GM19193 (cell line): ENCODE measurements around the gene METAP1D.

ENCODE experiments used
- POLR2A ChIP-seq: IDR thresholded peaks from 4 replicates; pipeline ENCODE4 v1.6.1; 2011; ENCODE audit not compliant: insufficient read depth, insufficient read length; ENCODE audit errors: extremely low read depth

Gene METAP1D

GRCh38 chr2:172038121-172038520 is 38.4 kb downstream of the METAP1D start:
- TF ChIP-seq POLR2A = no peak

GRCh38 chr2:172038604-172039003 is 38.9 kb downstream of the METAP1D start:
- no peak for TF ChIP-seq POLR2A

- TF ChIP-seq POLR2A = no peak
These were observed 39.4 kb downstream of the METAP1D start for GRCh38 chr2:172039011-172039704.

GRCh38 chr2:172040311-172040710 is 40.6 kb downstream of the METAP1D start:
- no peak for TF ChIP-seq POLR2A

- TF ChIP-seq POLR2A = no peak
These were observed 46.4 kb downstream of the METAP1D start for GRCh38 chr2:172046080-172046678.

GRCh38 chr2:172046866-172047565 is 47.3 kb downstream of the METAP1D start:
- no peak for TF ChIP-seq POLR2A

GRCh38 chr2:172047566-172048507 is 48.1 kb downstream of the METAP1D start:
- no peak for TF ChIP-seq POLR2A

GRCh38 chr2:172048508-172049503 is 49.1 kb downstream of the METAP1D start:
- no peak for TF ChIP-seq POLR2A

GRCh38 chr2:172049567-172050120 is 49.9 kb downstream of the METAP1D start:
- no peak for TF ChIP-seq POLR2A

GRCh38 chr2:172050479-172051125 is 50.8 kb downstream of the METAP1D start:
- no peak for TF ChIP-seq POLR2A

GRCh38 chr2:172052000-172052983 is 52.5 kb downstream of the METAP1D start:
- TF ChIP-seq POLR2A = no peak

- TF ChIP-seq POLR2A = no peak
These were observed 53.7 kb downstream of the METAP1D start for GRCh38 chr2:172053486-172053885.
